ENCODE data around the gene PKP2. TPM values are rescaled to one million over a fixed set of nuclear protein-coding genes. Genes with fewer than 3 reads are reported as not detected.

The PKP2 gene
- total and polyA plus RNA-seq, 2 donors (not counting 3 experiments of a cell fraction or from before 2014, with no cell fraction given) = 1.4 to 6.5 TPM

DNA sequence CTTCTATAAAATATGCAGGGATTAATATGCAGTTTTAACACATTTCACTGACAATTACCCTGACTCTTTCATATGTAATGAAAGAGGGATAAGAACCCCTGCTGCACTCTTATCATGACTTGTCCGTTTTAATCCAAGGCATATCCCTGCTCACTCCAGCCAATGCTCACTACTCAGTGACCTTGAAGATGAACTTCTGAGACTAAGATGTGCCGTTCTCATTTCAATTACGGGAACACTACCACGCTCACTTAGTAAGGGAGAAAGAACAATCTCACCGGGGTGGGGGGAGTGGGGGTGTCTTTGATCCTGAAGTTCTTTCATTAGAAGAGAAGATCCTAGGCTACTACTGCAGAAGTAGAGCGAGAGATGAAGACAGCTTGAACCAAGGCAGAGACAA lies 50.5 kb downstream of the PKP2 start:
- Histone ChIP-seq H3K4me3 (replicated peaks in 1 of 3; ENCODE audit: insufficient read depth in 1 of 3, low read depth in 1 of 3, low read length in 3 of 3) (no peak overlapping the region), H2AFZ (ENCODE audit: low read depth, low read length) (no peak overlapping the region), H4K20me1 (replicated peaks; ENCODE audit: control insufficient read depth, extremely low read depth, insufficient read depth, low read length) (no peaks in the 10 kb centered on the region), H3K4me1 (ENCODE audit: control insufficient read depth, extremely low read depth, insufficient read depth, low read length) (no peaks in the 10 kb centered on the region), H3K4me2 (ENCODE audit: insufficient read depth, low read length) (no peak overlapping the region), H3K9ac (replicated peaks; ENCODE audit: extremely low read depth, insufficient read depth, low read length) (no peak overlapping the region), H3K27ac (ENCODE audit: insufficient read depth, low read depth, low read length) (no peak overlapping the region), H3K36me3 (ENCODE audit: control insufficient read depth in 2 of 2, extremely low read depth in 1 of 2, insufficient read depth in 2 of 2, low read length in 2 of 2) (no peaks in the 10 kb centered on the region), H3K79me2 (ENCODE audit: control insufficient read depth, insufficient read depth, low read length) (no peaks in the 10 kb centered on the region), H3K9me3 (replicated peaks; ENCODE audit: control insufficient read depth, insufficient read depth, low read length) (no peaks in the 10 kb centered on the region), H3K27me3 (ENCODE audit: control insufficient read depth in 2 of 2, insufficient read depth in 2 of 2, low read length in 2 of 2) (no peaks in the 10 kb centered on the region), H3K9me1 (replicated peaks; ENCODE audit: control insufficient read depth, extremely low read depth, insufficient read depth, low read length) (no peaks in the 10 kb centered on the region)
- no TSS peak for BruUV-seq (replicated peaks)
- no peak for TF ChIP-seq GATA2 (IDR thresholded peaks at IDR 0.05; ENCODE audit: insufficient read depth, insufficient read length, low read depth, low read length)
- TF ChIP-seq POLR2A (IDR thresholded peaks at IDR 0.05; ENCODE audit: low read depth, low read length) = no peak
- no peak for TF ChIP-seq MAX (IDR thresholded peaks at IDR 0.05; ENCODE audit: insufficient read depth, insufficient read length)
- no peak for TF ChIP-seq POLR2AphosphoS5 (IDR thresholded peaks at IDR 0.05; ENCODE audit: insufficient read depth, low read depth, low read length)
- no peak for TF ChIP-seq MYC (IDR thresholded peaks at IDR 0.05; ENCODE audit: low read depth, low read length)
- TF ChIP-seq JUN (IDR thresholded peaks at IDR 0.05; ENCODE audit: borderline replicate concordance, insufficient read depth, insufficient read length, low read depth) = no peak
- TF ChIP-seq, protein P1, sequence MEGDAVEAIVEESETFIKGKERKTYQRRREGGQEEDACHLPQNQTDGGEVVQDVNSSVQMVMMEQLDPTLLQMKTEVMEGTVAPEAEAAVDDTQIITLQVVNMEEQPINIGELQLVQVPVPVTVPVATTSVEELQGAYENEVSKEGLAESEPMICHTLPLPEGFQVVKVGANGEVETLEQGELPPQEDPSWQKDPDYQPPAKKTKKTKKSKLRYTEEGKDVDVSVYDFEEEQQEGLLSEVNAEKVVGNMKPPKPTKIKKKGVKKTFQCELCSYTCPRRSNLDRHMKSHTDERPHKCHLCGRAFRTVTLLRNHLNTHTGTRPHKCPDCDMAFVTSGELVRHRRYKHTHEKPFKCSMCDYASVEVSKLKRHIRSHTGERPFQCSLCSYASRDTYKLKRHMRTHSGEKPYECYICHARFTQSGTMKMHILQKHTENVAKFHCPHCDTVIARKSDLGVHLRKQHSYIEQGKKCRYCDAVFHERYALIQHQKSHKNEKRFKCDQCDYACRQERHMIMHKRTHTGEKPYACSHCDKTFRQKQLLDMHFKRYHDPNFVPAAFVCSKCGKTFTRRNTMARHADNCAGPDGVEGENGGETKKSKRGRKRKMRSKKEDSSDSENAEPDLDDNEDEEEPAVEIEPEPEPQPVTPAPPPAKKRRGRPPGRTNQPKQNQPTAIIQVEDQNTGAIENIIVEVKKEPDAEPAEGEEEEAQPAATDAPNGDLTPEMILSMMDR (IDR thresholded peaks at IDR 0.05; ENCODE audit: extremely low read depth in 1 of 2, insufficient read depth in 1 of 2, low read depth in 1 of 2, low read length in 2 of 2) = no peak
- no peak for TF ChIP-seq FOS (IDR thresholded peaks at IDR 0.05; ENCODE audit: borderline replicate concordance, insufficient read depth, low read length)
- TF ChIP-seq EZH2 (IDR thresholded peaks at IDR 0.05; ENCODE audit: borderline replicate concordance, low read depth, low read length, severe bottlenecking) = no peak
- FAIRE-seq (no peak), DNase-seq (ENCODE audit: low read depth, low spot score) (no peak)
- CTCF ChIA-PET = no interaction called here
- dilution Hi-C loops (cut with MboI; ENCODE audit: extremely low pct_ligation_motif_present, low sequenced_read_pairs) (no loop called here), intact Hi-C loops (cut with micrococcal nuclease) (no loop called here)
- POLR2A ChIA-PET = no interaction called here
